Measurements from ENCODE around the gene NOM1.
A peak's percentile ranks its signal among the peaks of the same experiment; 100 is the strongest.

NOM1 gene

DNA sequence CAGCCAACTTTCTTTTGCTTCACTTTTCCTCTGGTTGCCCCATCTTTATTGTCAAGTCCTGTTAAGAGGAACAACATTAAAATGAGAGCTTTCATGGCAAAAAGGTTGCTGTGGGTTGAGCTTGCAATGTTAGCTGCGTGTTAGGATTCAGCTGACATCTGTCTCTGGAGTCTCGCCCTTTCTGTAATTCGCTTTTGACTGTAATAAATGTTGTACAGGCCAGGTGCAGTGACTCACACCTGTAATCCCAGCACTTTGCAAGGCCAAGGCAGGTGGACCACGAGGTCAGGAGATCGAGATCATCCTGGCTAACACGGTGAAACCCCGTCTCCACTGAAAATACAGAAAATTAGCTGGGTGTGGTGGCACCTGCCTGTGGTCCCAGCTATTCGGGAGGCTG, 36.9 kb downstream of the NOM1 start:
- Histone ChIP-seq H3K27me3 (ENCODE audit: low read depth, low read length) (no peaks in the 10 kb centered on the region), H3K4me3 (ENCODE audit: low read depth in 1 of 2, low read length in 2 of 2) (no peak overlapping the region), H3K27ac (ENCODE audit: low read length) (no peak overlapping the region), H3K36me3 (ENCODE audit: control insufficient read depth in 1 of 2, insufficient read depth in 2 of 2, low read length in 2 of 2) (peaks cover 0 to 4% of the 10 kb centered on the region in 2 donors), H3K9me3 (ENCODE audit: control insufficient read depth in 1 of 2, low read length in 2 of 2) (no peaks in the 10 kb centered on the region), H3K4me1 (ENCODE audit: control insufficient read depth in 1 of 2, insufficient read depth in 2 of 2, low read length in 2 of 2) (no peaks in the 10 kb centered on the region)

DNA sequence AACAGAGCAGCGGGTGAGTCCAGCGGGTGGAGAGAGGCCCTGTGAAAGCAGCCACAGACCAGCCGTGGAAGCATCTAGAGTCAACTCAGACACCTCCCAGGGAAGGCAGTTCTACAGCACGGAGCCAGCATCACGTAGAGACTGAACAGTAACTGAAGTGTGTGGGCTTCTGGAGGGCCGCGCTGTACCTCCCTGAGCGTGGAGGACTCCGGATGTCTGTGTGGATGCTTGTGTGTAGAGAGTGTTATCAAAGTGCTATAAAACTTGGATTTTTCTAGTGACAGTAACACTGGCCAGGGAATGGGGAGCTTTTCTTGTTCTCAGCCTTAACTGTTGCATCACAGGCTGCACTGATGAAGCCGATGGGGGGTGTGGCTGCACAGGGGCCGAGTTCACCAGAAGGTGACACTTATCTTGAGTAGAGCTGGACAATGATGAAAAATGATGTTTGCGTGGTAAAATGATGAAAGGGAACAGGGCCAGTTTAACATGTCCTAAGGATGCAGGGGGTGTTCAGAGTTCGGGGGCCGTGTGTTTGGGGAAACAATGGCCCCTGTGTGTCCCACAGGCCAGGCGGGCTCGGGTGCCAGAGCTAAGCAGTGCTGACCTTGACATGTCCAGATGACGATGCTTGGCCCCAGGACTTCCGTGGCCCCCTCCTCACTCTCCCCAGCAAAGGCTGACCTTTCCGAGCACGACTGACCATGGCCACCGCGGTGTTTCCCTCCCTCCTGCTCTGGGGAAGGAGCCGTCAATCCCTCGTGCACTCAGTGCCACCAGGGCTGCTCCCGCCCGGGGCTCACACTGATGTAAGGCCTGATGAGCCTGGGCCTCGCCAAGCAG, 39.1 kb downstream of the NOM1 start:
- H3K4me3 ChIP-seq (ENCODE audit: low read depth in 1 of 2, low read length in 2 of 2), result no peak overlapping the region
- H3K4me1 ChIP-seq (ENCODE audit: control insufficient read depth in 1 of 2, insufficient read depth in 2 of 2, low read length in 2 of 2), result no peaks in the 10 kb centered on the region
- H3K9me3 ChIP-seq (ENCODE audit: control insufficient read depth in 1 of 2, low read length in 2 of 2), result no peaks in the 10 kb centered on the region
- H3K36me3 ChIP-seq (ENCODE audit: control insufficient read depth in 1 of 2, insufficient read depth in 2 of 2, low read length in 2 of 2), result no peaks in the 10 kb centered on the region
- no peaks in the 10 kb centered on the region for H3K27me3 ChIP-seq (ENCODE audit: low read depth, low read length)
- H3K27ac ChIP-seq (ENCODE audit: low read length), result no peak overlapping the region

DNA sequence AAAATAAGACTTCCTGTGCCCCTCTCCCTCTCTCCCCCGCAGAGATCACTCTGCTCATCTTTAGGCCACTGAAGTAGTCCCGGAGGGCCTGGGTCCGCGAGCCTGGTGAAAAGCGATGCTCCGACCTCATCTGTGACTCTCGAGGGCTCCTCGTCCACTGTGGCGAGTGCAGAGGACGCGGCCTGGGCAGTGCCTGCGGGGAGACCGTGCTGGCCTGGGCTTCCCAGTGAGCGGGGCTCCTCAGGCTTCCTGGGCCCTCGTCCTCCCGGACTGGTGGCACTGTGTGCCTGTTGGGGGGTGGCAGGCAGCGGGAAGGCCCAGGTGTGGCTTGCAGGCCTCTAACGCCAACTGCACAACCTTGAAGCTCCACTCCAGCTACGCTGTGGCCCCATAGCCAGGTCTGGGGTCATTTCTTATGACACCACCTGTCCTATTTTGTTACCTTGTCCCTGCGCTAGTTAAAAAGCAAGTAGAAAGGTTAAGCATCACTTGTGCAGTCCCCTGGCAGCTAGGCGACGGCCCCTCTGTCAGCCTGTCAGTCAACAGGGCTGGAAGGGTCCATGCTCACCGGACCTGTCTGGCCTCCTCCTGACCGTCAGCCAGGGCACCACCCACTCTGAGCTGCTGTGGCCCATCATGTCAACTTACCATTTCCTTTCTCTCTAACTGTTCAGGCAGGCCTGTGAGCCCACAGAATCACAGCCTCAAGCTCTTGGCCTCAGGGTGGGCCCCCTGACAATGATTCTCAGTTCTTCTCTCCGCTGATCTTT, 40.4 kb downstream of the NOM1 start:
- no peak overlapping the region for H3K27ac ChIP-seq (ENCODE audit: low read length)
- no peaks in the 10 kb centered on the region for H3K27me3 ChIP-seq (ENCODE audit: low read depth, low read length)
- H3K36me3 ChIP-seq (ENCODE audit: control insufficient read depth in 1 of 2, insufficient read depth in 2 of 2, low read length in 2 of 2), result no peaks in the 10 kb centered on the region
- no peaks in the 10 kb centered on the region for H3K4me1 ChIP-seq (ENCODE audit: control insufficient read depth in 1 of 2, insufficient read depth in 2 of 2, low read length in 2 of 2)
- H3K4me3 ChIP-seq (ENCODE audit: low read depth in 1 of 2, low read length in 2 of 2), result no peak overlapping the region
- no peaks in the 10 kb centered on the region for H3K9me3 ChIP-seq (ENCODE audit: control insufficient read depth in 1 of 2, low read length in 2 of 2)

DNA sequence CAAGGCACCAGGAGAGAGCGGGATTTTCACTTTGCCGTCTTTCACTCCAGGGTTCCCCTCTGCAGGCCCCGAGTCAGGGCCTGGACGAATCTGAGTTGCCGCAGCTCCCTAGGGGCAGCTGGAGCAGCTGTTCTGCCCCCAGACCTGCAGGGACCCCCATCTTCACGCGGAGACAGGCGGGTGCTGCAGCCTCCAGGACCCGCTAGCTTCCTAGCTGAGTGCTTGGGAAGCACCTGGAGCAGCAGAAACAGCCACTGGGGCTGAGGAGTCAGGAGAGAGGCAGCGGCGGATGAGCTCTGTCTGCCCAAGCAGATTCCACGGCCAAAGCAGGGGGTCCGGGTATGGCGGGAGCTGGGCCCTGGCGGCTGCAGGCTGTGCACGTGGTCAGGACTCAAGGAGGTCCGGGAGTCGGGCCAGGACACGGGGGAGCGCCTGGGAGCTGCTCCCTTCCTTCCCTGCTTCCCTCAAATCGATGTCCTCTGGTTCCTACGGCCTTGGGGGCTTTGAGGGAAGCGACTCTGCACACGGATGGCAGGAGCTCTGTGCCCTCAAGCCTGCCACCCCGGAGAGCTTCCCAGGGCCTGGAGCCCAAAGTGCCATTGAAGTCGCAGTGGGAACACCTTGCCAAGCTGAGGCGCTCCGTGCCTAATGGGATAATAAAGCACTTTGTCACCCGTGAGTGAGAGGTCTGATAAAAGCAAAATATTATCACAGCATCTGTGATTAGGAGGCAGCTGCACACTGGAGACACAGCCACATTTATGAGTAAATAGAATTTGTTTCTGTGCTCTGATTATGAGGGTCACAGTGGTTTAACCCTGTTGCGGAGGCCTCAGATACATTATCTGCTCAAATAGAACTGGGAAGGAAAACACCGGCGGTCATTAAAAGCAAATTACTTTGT, 43.8 kb downstream of the NOM1 start:
- Histone ChIP-seq H3K27me3 (ENCODE audit: low read depth, low read length) (peaks cover 7% of the 10 kb centered on the region), H3K9me3 (ENCODE audit: control insufficient read depth in 1 of 2, low read length in 2 of 2) (peaks cover 0 to 6% of the 10 kb centered on the region in 2 donors), H3K4me3 (ENCODE audit: low read depth in 1 of 2, low read length in 2 of 2) (no peak overlapping the region), H3K4me1 (ENCODE audit: control insufficient read depth in 1 of 2, insufficient read depth in 2 of 2, low read length in 2 of 2) (no peaks in the 10 kb centered on the region), H3K36me3 (ENCODE audit: control insufficient read depth in 1 of 2, insufficient read depth in 2 of 2, low read length in 2 of 2) (no peaks in the 10 kb centered on the region), H3K27ac (ENCODE audit: low read length) (no peak overlapping the region)

DNA sequence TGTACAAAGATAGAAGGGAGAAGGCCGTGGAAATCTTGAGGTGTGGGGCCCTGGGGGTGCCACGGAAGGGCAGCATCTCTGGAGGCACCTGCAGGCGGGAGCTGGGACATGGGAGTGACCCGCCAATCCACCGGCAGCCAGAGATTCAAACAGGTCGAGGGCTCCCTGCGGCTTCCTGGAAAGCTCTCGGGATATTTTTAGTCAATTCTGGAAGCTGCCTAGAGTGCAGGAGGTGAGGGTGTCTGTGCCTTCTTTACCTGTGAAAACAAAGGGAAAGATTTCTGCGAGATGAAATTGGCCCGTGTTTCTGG, 44.4 kb downstream of the NOM1 start:
- Histone ChIP-seq H3K27ac (ENCODE audit: low read length) (no peak overlapping the region), H3K27me3 (ENCODE audit: low read depth, low read length) (peaks cover 8% of the 10 kb centered on the region), H3K9me3 (ENCODE audit: control insufficient read depth in 1 of 2, low read length in 2 of 2) (peaks cover 0 to 6% of the 10 kb centered on the region in 2 donors), H3K4me3 (ENCODE audit: low read depth in 1 of 2, low read length in 2 of 2) (no peak overlapping the region), H3K4me1 (ENCODE audit: control insufficient read depth in 1 of 2, insufficient read depth in 2 of 2, low read length in 2 of 2) (no peaks in the 10 kb centered on the region), H3K36me3 (ENCODE audit: control insufficient read depth in 1 of 2, insufficient read depth in 2 of 2, low read length in 2 of 2) (no peaks in the 10 kb centered on the region)

DNA sequence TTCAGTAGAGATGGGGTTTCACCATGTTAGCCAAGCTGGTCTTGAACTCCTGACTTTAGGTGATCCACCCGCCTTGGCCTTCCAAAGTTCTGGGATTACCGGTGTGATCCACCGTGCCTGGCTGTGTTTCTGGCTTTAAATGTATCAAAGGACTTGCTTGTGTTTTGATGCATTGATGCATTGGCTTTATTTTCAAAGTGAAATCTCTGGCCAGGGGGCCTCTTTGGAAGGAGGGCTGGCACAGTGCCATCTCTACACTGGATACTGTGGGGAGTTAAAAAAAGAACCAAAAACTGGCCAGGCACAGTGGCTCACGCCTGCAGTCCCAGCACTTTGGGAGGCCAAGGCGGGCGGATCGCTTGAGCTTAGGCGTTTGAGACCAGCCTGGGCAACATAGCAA, 44.9 kb downstream of the NOM1 start:
- Histone ChIP-seq H3K36me3 (ENCODE audit: control insufficient read depth in 1 of 2, insufficient read depth in 2 of 2, low read length in 2 of 2) (no peaks in the 10 kb centered on the region), H3K4me3 (ENCODE audit: low read depth in 1 of 2, low read length in 2 of 2) (no peak overlapping the region), H3K9me3 (ENCODE audit: control insufficient read depth in 1 of 2, low read length in 2 of 2) (peaks cover 0 to 6% of the 10 kb centered on the region in 2 donors), H3K4me1 (ENCODE audit: control insufficient read depth in 1 of 2, insufficient read depth in 2 of 2, low read length in 2 of 2) (peaks cover 0 to 5% of the 10 kb centered on the region in 2 donors), H3K27ac (ENCODE audit: low read length) (no peak overlapping the region), H3K27me3 (ENCODE audit: low read depth, low read length) (peaks cover 13% of the 10 kb centered on the region)

DNA sequence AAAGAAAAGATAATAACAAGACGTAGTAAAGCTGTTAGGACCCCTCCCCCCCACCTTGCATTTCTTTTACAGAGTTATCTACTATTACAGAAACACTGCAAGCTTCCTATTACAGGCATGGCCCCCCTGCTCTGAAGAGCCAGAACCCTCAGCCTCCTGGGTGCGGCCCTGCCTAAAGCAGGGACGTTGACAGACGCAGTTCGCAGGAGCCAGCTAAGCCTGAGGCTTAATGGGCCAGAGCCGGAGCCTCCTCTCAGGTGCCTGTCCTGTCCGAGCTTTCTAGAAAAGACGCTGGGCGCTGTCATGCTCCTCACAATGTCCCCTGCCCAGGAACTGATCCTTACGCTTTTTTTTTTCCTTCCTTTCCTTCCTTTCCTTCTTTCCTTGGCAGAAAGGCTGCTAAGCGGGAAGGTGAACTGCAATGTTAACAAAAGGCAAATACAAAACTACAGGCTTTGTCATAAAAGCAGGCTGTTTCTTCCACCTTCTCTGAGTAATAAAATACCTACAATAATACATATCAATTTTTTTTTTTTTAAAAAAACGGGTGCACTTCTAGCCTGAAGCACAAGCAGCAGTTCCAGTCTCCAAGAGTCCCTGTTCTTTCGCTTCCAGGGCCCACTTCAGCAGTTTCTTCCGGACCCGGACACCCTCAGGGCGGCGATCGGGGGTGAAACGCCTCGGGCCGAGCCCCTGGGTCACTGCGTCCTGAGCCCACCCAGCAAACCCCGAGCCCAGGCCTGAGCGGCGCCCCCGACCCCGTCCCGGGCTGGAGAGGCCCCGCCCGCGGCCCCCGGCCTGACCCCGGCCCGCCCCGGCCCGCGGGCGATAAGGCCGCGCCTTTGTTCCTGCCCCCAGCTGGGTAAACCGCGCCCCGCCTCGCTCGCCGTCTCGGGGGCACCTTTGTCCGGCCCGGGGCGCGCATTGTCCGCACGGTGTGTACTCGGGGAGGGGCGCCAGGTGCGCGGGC, 49.8 kb downstream of the NOM1 start:
- H3K27ac ChIP-seq (ENCODE audit: low read length), result no peak overlapping the region
- peaks cover 0 to 35% of the 10 kb centered on the region in 2 donors for H3K4me1 ChIP-seq (ENCODE audit: control insufficient read depth in 1 of 2, insufficient read depth in 2 of 2, low read length in 2 of 2)
- H3K4me3 ChIP-seq (ENCODE audit: low read depth in 1 of 2, low read length in 2 of 2), result peak overlapping the region in 1 of 2 donors; percentile 59
- no peaks in the 10 kb centered on the region for H3K36me3 ChIP-seq (ENCODE audit: control insufficient read depth in 1 of 2, insufficient read depth in 2 of 2, low read length in 2 of 2)
- H3K9me3 ChIP-seq (ENCODE audit: control insufficient read depth in 1 of 2, low read length in 2 of 2), result peaks cover 0 to 6% of the 10 kb centered on the region in 2 donors
- H3K27me3 ChIP-seq (ENCODE audit: low read depth, low read length), result peaks cover 33% of the 10 kb centered on the region

DNA sequence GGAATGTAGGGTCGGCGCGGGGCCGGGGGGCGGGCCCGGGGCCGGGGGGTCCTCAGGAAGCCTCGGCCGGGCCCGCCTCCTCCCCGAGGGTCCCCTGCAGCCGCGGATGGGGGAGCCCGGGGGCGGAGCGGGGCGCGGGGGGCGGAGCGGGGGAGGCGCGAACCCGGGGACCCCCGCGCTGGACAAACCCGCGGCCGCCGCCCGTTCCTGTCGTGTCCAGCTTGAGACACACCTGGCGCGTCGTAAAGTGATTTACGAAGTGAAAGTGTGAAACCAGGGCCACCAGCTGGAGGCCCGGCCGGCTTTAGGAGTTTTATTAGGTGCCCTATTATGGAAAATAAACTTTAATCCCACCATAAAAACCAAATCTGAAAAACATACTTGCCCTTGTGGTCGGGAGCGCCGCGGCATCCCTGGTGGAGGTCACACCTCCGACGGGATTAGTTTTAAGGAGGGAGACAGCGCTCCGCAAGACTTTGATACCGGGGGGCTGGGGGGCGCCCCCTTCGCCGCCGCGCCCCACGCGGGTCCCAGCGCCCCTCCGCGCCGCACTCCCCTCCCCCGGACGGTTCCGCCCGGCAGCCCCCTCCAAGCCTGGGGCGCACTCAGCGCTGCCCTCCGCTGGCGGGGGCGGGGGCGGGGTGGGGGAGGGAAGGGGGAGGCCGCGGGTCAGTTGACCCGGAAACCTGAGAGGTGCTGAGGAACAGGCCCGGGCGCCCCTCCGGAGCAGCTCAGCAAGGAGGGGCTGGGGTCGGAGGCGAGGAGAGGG, 50.6 kb downstream of the NOM1 start:
- H3K27me3 ChIP-seq (ENCODE audit: low read depth, low read length), result peaks cover 36% of the 10 kb centered on the region
- H3K36me3 ChIP-seq (ENCODE audit: control insufficient read depth in 1 of 2, insufficient read depth in 2 of 2, low read length in 2 of 2), result no peaks in the 10 kb centered on the region
- H3K9me3 ChIP-seq (ENCODE audit: control insufficient read depth in 1 of 2, low read length in 2 of 2), result peaks cover 0 to 6% of the 10 kb centered on the region in 2 donors
- peak overlapping the region; percentile 39 to 59 for H3K4me3 ChIP-seq (ENCODE audit: low read depth in 1 of 2, low read length in 2 of 2)
- no peak overlapping the region for H3K27ac ChIP-seq (ENCODE audit: low read length)
- peaks cover 0 to 40% of the 10 kb centered on the region in 2 donors for H3K4me1 ChIP-seq (ENCODE audit: control insufficient read depth in 1 of 2, insufficient read depth in 2 of 2, low read length in 2 of 2)

DNA sequence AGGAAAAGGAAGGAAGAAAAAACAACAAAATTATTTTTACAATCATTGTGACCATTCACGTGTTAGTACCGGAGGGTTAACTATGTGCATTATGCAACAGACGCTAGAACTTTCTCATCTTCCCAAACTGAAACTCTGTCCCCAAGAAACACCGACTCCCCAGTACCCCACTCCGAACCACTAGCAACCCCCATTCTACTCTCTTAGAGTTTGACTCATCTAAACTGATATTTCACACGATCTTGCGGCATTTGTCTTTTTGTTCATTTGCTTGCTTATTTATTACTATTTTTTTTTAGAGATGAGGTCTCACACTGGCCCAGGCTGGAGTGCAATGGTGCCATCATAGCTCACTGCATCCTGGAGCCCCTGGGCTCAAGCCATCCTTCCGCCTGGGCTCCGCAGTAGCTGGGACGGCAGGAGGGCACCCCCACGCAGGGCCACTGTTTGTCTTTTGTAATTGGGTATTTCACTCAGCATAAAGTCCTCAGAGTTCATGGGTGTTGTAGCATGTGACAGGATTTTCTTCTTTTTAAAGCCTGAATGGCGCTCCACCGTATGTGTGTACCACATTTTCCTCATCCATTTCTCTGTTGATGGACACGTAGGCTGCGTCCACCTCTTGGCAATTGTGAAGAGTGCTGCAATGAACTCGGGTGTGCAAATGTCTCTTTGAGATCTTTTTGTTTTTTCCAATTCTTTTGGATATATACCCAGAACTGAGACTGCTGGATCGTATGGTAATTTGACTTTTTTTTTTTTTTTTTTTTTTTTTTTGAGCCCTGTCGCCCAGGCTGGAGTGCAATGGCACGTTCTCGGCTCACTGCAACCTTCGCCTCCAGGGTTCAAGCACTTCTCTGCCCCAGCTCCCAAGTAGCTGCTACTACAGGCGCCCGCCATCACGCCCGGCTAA, 51.5 kb downstream of the NOM1 start:
- peaks cover 36% of the 10 kb centered on the region for H3K27me3 ChIP-seq (ENCODE audit: low read depth, low read length)
- no peaks in the 10 kb centered on the region for H3K36me3 ChIP-seq (ENCODE audit: control insufficient read depth in 1 of 2, insufficient read depth in 2 of 2, low read length in 2 of 2)
- no peak overlapping the region for H3K27ac ChIP-seq (ENCODE audit: low read length)
- H3K4me3 ChIP-seq (ENCODE audit: low read depth in 1 of 2, low read length in 2 of 2), result peak overlapping the region in 1 of 2 donors; percentile 26
- peaks cover 0 to 6% of the 10 kb centered on the region in 2 donors for H3K9me3 ChIP-seq (ENCODE audit: control insufficient read depth in 1 of 2, low read length in 2 of 2)
- peaks cover 0 to 45% of the 10 kb centered on the region in 2 donors for H3K4me1 ChIP-seq (ENCODE audit: control insufficient read depth in 1 of 2, insufficient read depth in 2 of 2, low read length in 2 of 2)

Measured in muscle layer of duodenum (tissue), 2 donors.